ENCODE data around the gene PDLIM5. TPM values are rescaled to one million over a fixed set of nuclear protein-coding genes. Genes with fewer than 3 reads are reported as not detected.

The PDLIM5 gene
- total RNA-seq, 1 donor from 2014 or later: 83.5 TPM

DNA sequence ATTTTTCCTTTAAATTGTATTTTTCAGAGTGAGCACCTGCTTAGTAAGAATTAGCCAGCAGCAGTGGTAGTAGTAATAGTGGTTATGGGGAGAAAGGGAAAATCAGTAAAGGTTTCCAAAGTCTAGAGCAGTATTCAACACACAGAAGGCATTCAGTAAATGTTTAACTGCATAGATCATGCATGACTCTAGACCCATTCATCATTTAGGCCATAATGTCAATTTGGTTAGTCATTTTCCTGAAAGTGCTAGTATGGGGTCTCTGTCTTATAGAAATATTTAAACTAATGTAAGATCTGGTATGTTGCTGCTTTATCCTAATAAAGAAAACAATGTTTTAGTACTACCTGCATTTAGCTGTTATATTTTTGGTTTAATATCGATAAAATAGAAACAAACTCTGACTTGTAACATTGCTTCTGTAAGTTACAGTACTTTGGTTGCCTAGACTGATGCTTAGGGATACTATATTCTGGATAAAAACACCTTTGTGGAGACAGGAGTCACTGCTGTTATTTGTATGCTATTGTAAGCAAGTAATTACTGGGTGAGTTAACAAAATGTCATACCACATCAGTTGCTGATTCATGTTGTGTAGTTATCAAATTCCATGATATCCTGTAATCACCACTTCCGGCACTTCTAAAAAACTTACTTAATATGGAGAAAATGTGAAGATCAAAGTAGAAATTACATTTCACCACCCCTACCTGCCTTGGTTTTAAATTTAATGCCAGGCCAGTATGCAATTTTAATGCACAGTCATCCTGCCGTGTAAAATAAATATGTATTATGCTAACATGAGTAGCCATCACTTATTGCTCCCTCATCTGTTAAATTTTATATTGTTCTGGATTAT, 190.2 kb downstream of the PDLIM5 start:
- no peaks in the 10 kb centered on the region for H3K9me3 Mint-ChIP-seq (ENCODE audit: unreplicated experiment)
- H3K27me3 Mint-ChIP-seq (ENCODE audit: unreplicated experiment): peaks cover 2% of the 10 kb centered on the region
- H3K4me3 Mint-ChIP-seq (ENCODE audit: unreplicated experiment): no peak overlapping the region
- no peak overlapping the region for H3K27ac Mint-ChIP-seq (ENCODE audit: unreplicated experiment)
- H3K4me1 Mint-ChIP-seq (ENCODE audit: unreplicated experiment): no peaks in the 10 kb centered on the region
- H3K36me3 Mint-ChIP-seq (ENCODE audit: low read depth, unreplicated experiment): peaks cover 18% of the 10 kb centered on the region
- no peak for DNase-seq (ENCODE audit: low spot score)
- TF ChIP-seq, protein P1, sequence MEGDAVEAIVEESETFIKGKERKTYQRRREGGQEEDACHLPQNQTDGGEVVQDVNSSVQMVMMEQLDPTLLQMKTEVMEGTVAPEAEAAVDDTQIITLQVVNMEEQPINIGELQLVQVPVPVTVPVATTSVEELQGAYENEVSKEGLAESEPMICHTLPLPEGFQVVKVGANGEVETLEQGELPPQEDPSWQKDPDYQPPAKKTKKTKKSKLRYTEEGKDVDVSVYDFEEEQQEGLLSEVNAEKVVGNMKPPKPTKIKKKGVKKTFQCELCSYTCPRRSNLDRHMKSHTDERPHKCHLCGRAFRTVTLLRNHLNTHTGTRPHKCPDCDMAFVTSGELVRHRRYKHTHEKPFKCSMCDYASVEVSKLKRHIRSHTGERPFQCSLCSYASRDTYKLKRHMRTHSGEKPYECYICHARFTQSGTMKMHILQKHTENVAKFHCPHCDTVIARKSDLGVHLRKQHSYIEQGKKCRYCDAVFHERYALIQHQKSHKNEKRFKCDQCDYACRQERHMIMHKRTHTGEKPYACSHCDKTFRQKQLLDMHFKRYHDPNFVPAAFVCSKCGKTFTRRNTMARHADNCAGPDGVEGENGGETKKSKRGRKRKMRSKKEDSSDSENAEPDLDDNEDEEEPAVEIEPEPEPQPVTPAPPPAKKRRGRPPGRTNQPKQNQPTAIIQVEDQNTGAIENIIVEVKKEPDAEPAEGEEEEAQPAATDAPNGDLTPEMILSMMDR (IDR thresholded peaks at IDR 0.05; ENCODE audit: unreplicated experiment): no peak

DNA sequence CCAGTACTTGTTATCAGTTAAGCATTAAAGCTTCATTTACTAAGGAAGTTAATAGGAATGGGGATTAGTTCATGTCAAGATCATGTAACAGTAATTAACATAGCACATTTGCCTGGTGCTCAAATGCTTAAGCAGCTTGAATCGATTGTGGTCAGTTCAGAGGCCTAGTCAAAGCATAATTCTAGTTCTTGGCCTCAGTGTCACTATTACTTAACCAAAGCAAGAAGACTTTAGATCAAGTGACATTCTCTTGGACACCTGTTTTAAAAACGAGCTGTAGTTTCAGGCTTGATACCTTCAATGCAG, 190.8 kb downstream of the PDLIM5 start:
- no peaks in the 10 kb centered on the region for H3K4me1 Mint-ChIP-seq (ENCODE audit: unreplicated experiment)
- H3K36me3 Mint-ChIP-seq (ENCODE audit: low read depth, unreplicated experiment): peaks cover 18% of the 10 kb centered on the region
- no peaks in the 10 kb centered on the region for H3K9me3 Mint-ChIP-seq (ENCODE audit: unreplicated experiment)
- H3K27ac Mint-ChIP-seq (ENCODE audit: unreplicated experiment): no peak overlapping the region
- TF ChIP-seq, protein P1 (IDR thresholded peaks at IDR 0.05; ENCODE audit: unreplicated experiment): no peak
- no peak overlapping the region for H3K4me3 Mint-ChIP-seq (ENCODE audit: unreplicated experiment)
- no peak for DNase-seq (ENCODE audit: low spot score)
- peaks cover 2% of the 10 kb centered on the region for H3K27me3 Mint-ChIP-seq (ENCODE audit: unreplicated experiment)

DNA sequence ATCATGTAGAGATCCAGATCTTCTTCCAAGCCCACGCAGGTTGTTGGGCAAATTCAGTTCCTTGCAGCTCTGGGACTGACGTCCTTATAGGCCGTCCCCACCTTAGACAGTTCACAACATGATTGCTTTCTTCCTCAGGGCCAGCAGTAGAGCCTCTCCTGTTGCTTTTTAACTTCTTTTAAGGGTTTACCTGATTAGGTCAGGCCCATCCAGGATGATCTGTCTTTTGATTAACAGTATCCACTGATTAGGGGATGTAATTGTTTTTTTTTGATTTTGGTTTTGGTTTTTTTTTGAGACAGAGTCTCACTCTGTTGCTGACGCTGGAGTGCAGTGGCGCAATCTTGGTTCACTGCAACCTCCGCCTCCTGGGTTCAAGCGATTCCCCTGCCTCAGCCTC, 197.0 kb downstream of the PDLIM5 start:
- Mint-ChIP-seq H3K4me3 (ENCODE audit: unreplicated experiment) (no peak overlapping the region), H3K36me3 (ENCODE audit: low read depth, unreplicated experiment) (peaks cover 15% of the 10 kb centered on the region), H3K27me3 (ENCODE audit: unreplicated experiment) (no peaks in the 10 kb centered on the region), H3K9me3 (ENCODE audit: unreplicated experiment) (no peaks in the 10 kb centered on the region), H3K27ac (ENCODE audit: unreplicated experiment) (no peak overlapping the region), H3K4me1 (ENCODE audit: unreplicated experiment) (peaks cover 10% of the 10 kb centered on the region)
- no peak for DNase-seq (ENCODE audit: low spot score)
- TF ChIP-seq, protein P1 (IDR thresholded peaks at IDR 0.05; ENCODE audit: unreplicated experiment): no peak

DNA sequence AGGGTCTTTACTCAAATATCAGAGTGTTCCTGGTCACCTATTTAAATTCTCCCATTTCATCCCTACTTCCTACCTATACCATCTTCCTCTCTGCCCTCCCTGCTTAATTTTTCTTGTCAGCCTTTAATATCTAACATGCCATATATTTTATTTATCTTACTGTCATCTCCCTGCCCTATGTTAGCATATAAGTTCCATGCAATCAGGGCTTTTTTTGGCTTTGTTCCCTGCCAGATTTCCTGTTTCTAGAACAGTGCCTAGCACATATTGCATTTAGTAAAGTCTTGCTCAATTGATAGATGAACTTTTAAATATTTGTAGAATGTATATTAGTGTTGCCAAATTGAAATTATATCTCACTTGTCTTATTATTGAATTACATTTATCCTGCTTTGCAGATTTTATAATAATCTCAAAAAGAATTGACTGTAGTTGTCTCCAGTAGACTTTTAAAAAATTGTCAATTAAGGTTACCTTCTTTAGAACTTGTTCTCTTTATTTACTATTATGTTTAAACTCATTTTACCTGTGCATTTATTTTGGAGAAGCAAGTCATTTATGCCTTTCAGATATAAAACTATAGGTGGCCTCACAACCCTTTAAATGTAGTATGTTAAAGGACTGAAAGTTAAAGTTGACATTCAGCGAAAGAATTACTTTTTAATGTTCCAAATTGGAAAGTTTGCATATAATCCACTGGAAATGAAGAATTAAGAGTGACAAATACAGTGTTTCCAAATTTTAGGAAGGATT, 197.8 kb downstream of the PDLIM5 start:
- Mint-ChIP-seq H3K27ac (ENCODE audit: unreplicated experiment) (peak overlapping the region; percentile 15), H3K27me3 (ENCODE audit: unreplicated experiment) (no peaks in the 10 kb centered on the region), H3K4me3 (ENCODE audit: unreplicated experiment) (no peak overlapping the region), H3K36me3 (ENCODE audit: low read depth, unreplicated experiment) (peaks cover 15% of the 10 kb centered on the region), H3K9me3 (ENCODE audit: unreplicated experiment) (no peaks in the 10 kb centered on the region), H3K4me1 (ENCODE audit: unreplicated experiment) (peaks cover 10% of the 10 kb centered on the region)
- no peak for DNase-seq (ENCODE audit: low spot score)
- TF ChIP-seq, protein P1 (IDR thresholded peaks at IDR 0.05; ENCODE audit: unreplicated experiment): no peak

DNA sequence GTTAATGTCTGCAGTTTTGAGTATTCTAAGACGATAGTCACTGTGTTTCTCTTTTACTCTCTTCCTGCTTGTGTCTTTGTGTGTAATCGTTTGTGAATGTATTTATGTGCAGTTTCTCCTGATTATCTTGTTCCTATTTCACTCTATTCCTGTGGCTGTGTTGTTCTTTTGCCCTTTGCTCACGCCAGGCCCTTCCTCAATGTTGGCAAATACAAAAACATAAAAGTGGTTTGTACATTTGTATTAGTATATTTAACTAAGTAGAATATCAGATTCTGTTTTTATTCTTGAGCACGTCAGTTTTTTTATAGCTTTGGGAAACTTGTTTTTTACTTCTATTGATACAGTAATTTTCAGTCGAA, 198.4 kb downstream of the PDLIM5 start:
- no peak for DNase-seq (ENCODE audit: low spot score)
- H3K4me3 Mint-ChIP-seq (ENCODE audit: unreplicated experiment): no peak overlapping the region
- H3K27ac Mint-ChIP-seq (ENCODE audit: unreplicated experiment): no peak overlapping the region

More for the DNA sequence above, 198.4 kb downstream of the PDLIM5 start:
- Mint-ChIP-seq H3K4me1 (ENCODE audit: unreplicated experiment) (peaks cover 10% of the 10 kb centered on the region), H3K9me3 (ENCODE audit: unreplicated experiment) (no peaks in the 10 kb centered on the region), H3K27me3 (ENCODE audit: unreplicated experiment) (no peaks in the 10 kb centered on the region), H3K36me3 (ENCODE audit: low read depth, unreplicated experiment) (peaks cover 15% of the 10 kb centered on the region)
- TF ChIP-seq, protein P1 (IDR thresholded peaks at IDR 0.05; ENCODE audit: unreplicated experiment): no peak
